HG03354 (cell line): ENCODE results near the gene SPRED2.

Experiments
- ATAC-seq: cut with Tn5 transposase; IDR thresholded peaks from one replicate; pipeline ENCODE4 v1.9.1; 2021; ENCODE audit warnings: mild to moderate bottlenecking; ENCODE audit not compliant: unreplicated experiment, poor library complexity, severe bottlenecking

Gene SPRED2

DNA sequence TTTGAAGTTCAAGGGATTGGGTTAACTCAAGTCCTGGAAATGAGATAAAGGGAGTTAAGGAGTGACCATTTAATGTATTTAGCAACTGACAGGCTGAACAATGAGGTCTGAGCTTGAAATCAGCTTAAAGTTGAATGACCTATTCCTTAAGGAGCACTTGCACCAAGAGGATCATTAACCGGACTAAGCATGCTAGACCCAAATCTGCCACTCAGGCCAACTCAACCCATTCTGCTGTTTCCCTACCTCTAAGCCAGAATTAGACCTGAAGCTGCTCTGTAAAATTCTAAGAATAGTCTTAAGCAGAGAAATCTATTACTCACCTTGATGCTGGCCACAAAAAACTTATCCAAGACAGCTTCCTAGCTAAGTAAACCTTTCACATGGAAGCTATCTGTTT is 59.8 kb downstream of the SPRED2 start:
- no peak for ATAC-seq

DNA sequence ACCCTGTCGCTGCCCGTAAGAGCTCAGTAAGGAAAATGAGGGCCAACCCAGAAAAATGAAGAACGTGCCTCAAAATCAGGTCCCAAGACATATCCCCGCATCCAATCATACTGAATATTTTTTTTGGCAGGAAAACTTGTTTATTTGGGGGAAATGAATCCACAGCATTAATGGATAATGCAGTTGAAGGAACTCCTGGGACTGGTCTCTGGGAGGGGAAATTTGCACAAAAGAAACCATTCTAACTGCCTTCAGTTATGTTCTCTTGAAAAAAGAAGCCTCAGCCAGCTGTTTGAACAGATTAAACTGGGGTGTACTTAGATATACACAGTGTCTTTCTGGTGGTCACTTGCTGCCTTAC is 61.3 kb downstream of the SPRED2 start:
- no peak for ATAC-seq

DNA sequence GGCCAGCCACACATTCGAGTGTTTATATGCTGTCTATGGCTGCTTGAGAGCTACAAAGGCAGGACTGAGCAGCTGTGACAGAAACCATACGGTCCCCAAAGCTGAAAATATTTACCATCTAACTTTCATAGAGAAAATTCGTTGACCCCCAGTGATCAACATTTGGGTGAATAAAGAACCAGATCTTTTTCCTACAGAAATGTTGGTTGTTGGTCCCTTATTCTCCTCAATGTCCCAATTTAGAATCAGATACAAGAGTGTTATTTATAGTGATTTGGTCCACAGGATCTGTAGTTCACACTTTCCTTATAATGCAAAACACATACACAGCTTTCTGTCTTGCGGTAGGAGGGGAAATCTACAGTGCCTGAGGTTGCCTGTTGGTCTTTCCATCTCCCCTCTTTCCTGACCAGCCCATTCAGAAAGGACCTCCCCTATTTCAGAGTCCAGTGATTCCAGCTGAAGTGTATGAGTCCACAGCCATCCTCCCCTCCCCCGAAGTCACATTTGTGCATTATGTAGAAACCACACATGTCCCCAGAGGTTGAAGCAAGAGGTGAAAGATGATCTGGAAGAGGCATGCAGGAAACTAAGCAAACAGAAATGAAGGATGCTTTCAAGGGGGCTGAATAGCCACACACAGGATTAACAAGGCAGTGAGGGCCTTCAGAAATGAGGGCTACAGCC is 61.9 kb downstream of the SPRED2 start:
- ATAC-seq = peak; percentile 60

DNA sequence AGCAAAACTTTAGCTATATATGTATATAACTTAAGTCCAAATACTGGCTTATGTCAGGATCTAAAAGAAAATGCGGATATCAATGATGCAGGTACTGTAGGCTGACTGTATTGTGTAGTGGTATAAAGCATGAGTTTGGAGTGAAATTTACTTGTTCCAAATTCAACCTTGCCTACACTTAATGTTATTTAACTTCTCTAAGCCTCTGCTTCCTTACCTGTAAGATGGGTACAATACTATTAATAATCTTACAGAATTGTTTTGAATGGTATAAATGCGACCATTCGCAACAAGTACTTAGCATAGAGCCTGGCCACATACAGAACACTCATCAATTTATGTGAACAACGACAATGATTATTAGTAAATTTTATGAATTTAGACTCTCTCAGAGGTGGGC is 62.4 kb downstream of the SPRED2 start:
- ATAC-seq = no peak

DNA sequence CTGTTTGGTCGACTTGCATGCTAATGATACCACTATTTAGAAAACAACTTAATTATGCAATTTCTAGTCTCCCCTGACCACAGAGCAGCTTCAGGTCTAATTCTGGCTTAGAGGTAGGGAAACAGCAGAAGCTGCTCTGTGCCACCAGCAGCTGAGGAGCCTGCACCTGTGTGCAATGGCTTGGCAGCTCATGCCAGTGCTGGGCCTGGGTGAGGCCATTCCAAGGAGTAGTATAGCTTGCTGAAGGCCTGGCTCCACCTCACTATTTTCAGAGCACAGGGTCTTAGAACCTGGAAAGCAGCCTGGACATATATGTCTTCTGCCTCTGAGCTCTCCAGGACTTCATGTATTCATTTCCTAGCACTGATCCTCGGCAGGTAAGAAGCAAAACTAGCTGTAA is 62.8 kb downstream of the SPRED2 start:
- ATAC-seq = no peak

DNA sequence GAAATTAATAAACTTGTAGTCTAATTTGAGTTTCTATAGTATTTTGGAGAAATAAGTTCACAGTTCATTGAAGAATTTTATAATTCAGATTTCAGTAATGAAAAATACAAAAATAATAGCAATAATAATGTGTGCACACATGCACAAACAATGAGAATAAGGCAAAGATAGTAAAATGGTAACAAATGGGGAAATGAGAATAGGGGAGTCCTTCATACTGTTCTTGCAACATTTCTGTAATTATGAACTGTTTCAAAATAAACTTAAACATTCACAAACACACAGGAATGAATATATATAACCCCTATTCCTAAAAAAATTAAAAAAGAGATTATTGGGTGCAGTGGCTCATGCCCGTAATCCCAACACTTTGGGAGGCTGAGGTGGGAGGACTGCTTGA is 63.9 kb downstream of the SPRED2 start:
- ATAC-seq = no peak

DNA sequence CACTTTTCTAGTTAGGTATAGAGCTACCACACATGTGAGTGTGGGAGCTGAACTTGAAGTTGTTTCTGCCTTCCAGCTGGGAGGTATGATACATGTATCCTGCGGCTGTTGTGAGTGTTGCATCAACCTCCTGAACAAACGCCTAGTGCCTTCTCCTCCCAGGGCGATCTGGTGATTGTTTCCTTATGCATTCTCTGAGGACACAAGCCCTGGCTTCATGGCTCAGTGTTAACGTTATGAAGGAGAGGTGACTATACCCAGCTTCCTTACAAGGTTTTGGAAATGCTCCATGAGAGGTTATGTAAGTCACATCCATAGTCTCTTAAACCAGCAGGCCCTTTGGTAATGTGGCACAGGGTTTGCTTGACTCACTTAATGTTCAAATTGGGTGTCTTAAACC is 64.9 kb downstream of the SPRED2 start:
- no peak for ATAC-seq

DNA sequence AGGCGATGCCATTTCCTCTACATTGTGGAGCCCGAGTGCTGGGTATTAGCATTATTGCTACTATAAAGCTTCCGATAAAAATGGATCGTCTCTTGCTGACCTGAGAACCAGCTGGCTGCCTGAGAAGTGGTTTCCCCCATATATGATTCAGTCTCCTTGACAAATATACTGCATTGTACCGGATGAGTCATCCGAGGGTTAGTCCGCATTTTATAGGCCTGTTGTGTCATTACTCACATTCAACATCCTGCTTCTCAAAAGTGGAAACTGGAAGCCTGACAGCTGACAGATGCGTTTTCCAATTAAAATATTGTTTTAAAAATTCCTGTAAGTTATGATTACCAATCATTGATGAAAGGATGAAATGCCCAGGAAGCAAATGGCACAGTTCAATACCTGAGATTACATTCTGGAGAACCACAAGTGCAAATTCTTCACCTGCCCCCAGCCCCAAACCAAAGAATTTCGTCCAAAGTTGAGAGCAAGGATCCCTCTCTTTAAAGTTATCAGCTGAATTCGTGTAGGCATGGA is 65.7 kb downstream of the SPRED2 start:
- peak; percentile 78 for ATAC-seq

DNA sequence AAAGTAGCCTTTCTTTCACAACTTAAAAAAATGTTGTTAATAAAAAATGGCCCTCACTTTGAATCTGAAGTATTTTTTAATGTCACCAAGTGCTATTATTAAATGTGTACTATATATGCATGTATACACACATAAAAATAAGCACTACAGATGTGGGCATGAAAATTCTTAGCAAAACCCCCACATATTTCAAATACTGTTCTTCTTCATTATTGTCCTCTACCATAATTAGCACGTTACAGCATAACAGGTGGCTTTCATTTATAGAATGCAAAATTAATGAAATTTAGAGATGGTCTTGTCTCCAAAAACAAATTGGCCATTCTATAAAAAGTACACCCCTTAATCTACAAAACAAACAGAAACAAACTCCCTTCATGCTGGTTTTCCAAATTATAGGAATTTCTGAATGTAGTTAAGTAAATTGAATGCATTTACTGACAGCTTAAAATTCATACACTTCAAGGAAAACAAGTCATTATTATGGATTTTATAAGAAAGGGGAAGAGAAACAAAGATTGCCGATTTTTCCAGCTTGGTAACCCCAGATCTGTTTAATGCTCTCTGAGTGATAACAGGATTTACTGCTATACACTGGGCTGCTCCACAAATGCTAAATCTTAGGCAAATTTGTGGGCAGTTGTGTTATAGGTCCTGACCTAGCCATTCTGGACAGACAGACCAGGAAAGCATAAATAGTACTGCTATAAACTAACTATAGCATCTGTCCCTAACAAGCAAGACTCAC is 67.2 kb downstream of the SPRED2 start:
- ATAC-seq = peak; percentile 47

DNA sequence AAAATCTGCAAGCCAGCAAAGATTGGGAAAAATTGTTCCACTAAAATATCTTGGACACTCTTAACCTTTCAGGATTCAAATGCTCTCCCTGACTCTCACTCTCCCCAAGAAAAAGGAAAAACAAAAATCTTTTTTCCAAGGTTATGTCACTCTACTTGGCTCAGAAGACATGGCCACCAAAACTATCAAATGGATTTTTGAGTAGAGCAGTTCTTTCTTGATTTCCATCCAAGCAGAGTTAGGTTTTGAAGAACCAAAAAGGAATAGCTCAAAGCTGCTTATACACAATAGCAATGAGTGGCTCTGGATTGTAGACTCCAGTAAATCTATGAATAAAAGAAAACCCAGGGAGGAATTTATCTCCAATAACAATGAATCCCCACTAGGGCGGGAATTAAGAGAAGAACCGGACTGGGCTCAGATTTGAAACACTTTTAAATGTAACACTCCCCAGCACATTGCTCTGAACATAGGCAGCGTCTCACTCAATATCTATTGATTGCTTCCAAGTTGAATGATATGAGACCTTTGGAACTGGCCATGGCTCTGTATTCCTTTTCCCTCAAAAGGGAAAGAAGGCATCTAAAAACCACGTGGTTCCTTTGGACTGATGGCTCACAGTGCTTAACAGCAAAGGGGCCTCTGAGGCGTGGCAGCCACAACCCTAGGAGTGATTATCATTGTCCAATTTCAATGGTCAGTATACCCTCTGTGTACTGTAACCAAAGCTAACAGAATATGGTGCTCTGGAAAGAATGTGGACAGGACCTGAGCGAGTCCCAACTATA is 68.3 kb downstream of the SPRED2 start:
- ATAC-seq = no peak

DNA sequence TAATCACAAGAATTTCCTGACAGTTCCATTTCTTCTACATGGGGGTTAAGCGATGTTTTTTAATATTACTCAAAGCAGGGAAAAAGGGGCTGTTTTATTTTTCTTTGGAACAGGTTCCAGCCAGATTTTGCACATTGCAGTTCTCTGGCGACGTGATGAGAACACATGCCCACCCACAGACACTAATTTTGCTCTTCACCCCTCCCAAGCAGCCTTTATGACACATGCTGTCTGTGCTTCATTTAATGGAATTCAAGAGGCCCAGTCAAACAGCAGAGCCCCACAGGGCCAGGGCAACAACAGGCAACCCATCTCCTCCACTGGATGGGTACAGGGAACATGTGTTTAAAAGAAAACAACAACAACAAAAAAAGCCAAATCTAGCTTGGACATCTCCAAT is 70.8 kb downstream of the SPRED2 start:
- ATAC-seq = no peak

DNA sequence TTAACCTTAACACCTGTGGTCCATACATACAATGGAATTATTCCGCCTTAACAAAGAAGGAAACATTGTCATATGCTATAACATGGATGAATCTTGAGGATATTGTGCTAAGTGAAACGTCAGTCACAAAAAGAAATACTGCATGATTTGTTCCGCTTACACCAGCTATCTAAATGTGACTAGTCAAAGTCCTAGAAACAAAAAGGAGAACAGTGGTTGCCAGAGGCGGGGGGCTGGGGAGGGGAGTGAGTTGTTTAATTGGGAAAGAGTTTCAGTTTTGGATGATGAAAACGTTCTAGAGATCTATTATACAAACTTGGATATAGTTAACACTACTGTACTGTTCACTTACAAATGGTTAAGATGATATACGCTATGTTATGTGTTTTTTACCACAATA is 72.0 kb downstream of the SPRED2 start:
- no peak for ATAC-seq

DNA sequence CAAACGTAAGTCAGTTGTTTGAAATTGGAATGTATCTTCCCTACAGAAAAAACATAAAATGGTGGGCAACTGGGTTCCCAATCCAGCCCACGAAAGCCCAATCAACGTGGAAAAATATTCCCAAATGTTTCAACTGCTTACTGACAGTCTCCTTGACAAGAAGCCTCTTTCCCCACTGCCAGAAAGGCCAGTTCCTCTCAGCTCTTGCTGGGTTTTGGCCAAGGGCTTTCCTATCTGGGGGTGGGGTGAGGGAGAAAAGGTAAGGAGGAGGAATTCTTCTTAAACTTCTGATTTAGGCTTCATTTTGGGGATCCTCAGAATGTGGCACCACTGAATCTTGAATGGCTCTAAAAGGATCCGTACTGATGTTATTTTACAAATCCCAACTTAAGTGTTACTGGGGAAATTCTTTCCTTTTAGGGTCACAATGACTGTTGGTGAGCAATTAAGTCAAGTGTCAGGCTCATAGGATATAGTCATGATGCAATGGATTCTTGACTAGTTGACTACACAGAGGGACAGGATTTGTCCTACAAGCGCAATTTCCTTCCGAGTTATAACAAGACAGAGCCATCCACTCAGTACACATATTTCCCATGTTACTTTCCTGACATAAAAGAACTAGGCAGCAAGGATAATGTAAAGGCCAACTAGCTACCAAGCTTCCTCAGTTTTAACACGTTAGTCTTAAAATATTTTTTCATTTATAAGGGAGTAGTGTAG is 73.6 kb downstream of the SPRED2 start:
- no peak for ATAC-seq

DNA sequence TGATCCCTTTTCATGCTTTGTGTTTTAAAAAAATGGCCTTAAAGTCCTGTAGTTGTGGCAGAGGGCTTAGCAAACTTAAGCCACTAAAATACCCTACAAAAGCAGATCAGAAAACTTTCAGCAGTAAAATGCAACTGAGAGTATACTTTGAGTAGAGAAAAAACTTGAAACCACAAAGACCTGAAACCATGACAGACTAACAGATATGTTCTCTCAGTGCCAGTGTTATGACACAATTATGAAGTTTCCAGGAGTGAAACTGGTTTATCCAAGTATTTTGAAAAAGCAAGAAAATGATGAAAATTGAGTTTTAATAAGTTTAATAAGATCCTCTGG is 74.5 kb downstream of the SPRED2 start:
- peak; percentile 94 for ATAC-seq

DNA sequence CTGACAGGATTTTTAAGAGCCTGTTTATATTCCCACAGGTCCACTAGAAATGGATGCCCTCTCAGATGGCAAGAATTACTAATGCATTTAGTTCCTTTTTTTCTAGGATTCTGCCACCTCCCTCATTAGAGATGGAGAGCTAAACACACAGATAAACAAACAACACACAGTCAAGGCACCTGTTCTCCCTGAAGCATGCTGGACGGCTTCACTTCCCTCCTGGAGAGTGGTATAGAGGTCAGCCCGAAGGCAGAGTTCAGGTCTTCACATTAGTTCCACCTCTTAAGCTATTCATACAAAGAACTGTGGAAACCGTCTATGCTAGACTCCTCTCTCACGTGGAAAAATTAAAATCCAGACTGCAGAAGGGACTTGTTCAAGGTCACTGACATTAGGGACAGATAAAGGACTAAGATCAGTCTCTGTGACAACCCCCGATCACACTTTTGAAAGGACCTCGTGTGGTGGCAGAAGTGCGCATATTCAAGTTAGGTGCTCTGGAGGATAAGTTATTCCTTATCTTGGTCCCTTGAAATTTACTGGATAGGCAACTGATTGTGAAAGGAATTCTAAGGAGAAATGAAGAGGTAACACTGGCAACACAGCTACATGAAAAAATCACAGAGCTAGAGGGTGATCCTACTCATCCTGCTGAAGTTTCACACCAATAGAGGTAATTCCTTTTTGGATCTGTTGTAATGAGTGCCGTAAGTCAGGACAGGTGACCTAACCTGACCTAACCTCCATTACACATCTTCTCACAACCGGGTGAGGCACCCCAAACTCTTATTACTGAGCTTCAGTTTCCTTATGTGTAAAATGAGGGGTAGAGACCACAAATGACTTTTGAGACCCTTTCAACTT is 75.1 kb downstream of the SPRED2 start:
- ATAC-seq = peak; percentile 52

DNA sequence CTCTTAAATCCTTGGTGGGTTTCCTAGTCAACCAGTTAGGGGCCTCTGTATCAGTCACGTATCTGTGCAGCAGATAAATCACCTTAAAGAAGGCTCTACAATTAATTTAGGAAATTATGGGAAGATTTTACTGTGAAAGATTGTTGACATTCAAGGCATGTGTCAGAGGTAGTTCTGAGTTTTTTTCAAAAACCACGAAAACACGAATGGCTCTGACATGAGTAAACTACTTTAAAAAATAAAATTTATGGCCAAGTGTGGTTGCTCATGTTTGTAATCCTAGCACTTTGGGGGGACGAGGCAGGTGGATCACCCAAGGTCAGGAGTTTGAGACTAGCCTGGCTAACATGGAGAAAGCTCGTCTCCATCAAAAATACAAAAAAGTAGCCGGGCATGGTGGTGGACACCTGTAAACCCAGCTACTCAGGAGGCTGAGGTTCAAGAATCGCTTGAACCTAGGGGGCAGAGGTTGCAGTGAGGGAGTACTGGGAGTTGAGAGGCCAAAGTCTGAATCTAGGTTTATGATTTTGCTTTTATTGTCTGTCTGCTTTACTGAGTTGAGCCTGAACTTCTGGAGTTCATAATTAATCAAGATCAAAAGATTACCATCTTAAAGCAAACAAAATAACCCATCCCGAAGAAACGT is 77.1 kb downstream of the SPRED2 start:
- ATAC-seq = no peak

DNA sequence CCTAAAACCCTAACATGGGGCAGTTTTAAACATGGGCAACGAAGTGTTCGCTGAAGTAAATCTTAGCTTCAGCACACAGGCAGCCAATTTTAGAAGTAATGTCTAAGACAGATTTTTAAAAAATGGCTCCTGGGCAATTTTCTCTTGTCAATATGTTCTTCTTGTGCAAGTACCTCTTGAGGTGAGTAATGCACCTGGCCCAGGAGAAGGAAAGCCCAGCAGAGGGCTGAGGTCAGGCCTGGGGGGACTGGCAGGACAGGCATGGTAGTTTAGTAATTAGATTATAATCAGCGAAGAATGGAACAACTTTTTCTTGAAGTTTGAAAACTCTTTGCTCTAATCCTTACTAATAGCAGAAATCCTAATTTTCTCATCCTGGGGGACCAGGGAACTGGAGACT is 77.6 kb downstream of the SPRED2 start:
- no peak for ATAC-seq

DNA sequence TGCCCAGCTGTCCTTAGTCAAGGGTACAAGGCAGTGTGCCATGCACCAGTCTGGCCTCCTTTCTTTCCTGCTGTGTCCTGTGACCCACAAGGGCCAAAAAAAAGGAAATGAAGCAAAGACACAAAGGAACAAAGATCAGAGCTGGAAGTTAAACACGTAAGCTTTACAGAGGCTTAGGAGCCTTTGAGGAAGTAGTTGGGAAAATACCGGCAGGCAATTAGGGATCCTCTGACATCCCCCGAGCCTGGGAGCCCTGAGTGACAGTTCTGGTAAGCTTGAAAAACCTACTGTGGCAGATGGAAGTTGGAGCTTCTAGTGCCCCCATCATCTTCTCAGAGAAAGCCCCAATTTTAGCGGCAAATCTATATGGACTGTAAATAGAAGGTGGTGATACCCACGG is 78.5 kb downstream of the SPRED2 start:
- ATAC-seq = no peak

DNA sequence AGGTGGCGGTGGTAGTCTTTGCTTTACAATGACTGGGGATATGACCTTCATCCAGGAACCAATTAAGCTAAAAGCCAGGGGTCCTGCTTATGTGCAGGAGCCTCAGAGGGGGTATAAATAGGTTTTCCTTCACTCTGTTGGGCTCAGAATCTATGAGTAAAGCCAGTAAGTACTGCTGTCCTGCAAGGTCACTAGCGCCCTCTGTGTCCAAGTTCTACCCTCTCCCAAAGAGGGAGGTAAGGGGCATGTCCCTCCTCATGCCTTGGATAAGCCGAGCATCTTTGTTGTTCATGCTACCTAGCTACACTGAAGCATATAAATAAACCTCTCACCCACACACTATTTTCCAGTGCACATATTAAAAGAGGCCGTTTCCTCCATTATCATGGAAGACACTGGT is 79.4 kb downstream of the SPRED2 start:
- ATAC-seq = no peak
